NCI-H2081 treated with DMSO at 0.1 percent for 48 hours (cell line): ENCODE data around the gene UBA5.

Source experiments
- DNase-seq: peaks from one replicate; lab custom pipeline; 2025; lab: John Stamatoyannopoulos, UW

Gene UBA5

DNA sequence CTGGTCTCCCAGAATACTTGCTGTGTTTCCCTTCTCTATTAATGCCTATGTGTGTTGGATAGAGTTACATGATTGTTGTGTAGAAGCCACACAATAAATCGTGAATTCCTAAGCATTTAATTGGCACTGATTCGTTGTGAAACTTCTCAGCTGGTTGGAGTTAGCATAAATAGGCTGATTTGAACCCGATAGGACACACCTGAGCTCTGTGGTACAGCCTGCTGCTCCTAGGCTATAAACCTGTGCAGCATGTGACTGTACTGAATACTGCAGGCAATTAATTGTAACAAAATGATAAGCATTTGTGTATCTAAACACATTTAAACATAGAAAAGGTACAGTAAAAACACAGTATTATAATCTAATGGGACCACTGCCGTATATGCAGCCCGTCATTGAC, 5.4 kb upstream of the UBA5 start:
- no peak for DNase-seq

DNA sequence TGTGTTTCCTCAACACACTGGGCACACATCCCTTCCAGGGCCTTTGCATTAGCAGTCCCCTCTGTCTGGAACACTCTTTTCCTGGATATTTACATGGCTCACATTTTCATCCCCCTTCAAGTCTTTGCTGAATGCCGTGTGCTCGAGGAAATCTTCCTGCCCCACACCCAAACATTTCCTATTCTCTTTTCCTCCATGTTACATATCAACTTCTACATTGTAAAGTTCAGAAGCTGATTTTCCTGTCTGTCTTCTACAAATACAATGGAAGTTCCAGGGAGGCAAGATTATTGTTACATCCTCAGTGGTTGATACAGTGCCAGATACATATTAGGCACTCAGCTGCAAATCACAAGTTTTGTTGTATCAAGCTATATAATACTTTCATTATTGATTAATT, 4.7 kb upstream of the UBA5 start:
- DNase-seq = no peak

DNA sequence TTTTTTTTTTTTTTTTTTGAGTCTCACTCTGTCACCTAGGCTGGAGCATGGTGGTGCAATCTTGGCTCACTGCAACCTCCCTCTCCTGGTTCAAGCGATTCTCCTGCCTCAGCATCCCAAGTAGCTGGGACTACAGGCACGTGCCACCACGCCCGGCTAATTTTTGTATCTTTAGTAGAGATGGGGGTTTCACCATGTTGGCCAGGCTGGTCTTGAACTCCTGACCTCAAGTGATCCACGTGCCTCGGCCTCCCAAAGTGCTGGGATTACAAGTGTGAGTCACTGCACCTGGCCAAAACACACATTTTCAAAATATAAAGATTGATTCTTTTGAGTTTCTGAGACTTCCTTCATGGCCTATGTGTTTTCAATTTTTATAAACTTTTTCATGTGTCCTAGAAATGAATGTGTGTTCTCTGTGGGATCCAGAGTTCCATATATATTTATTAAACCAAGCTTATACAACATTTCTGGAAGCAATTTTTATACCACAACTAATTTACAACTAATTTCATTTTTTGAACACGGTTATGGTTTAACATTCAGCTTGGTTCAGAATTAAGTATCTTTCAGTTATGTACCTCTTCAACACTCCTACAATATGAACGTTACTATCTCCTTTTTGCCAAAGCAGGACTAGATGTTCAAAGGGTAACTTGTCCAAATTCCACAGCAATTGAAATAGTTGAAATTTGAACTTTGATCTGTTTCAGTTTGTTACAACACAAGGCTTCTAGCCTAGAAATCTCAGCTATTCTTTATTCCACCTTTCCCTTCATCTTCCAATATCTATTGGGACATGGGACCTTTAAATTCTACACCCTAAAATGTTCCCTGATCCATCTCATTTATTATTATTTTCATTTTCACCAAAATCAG, 2.0 kb upstream of the UBA5 start:
- DNase-seq = no peak

DNA sequence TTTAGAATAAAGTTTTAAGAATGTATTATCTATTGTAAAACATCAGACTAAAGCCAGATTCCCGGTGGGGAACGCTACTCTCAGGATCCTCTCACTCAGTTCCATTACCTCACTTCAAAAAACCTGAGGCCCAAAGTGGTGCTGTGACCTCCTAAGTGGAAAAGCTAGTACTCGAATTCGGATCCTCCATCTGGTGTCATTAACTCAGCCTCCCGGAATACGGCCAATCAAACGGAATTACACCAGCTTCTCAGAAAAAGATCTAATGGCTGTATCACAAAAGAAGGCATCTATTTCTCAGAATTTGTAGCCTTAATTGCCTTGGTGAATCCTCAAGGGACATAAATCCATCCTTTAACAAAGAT, 1.1 kb upstream of the UBA5 start:
- DNase-seq = no peak

DNA sequence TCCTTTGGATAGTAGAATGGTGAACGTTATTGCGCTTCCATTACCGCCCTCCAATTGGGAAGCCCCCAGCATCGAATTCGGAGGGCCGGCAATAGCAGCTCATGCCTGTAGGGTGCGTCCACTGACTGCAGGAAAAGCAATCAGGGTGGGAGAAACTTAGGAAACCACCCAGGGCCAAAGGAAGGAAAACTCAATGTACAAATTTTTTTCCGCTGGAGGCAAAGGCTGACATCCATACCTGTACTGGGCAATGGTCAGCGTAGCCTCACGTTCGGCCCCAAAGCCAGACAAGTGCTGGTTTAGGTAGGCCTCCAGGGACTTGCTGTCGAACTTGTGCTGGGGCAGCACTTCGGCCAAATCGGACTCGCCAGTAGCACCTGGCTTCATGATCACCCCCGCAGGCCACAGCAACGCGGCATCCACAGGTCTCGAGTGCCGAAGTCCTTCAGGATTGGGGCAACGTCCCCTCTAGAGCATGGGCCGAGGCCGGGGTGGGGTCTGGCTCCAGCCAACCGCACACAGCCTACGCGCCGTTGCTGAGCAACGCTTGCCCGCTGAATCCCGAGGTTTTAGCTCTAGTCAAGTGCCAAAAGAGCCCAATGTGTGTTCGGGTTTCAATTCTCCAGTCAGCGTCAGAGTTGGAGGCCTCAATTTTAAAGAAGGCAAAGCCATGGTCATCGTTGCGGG, 621 bp upstream of the UBA5 start, which contains the start of gene ACAD11:
Gene ACAD11, minus strand, starts transcription at position 445 of the 687 bp plus-strand sequence. Its CDS starts 58 bp downstream, at position 387.
- DNase-seq = peak; percentile 49

DNA sequence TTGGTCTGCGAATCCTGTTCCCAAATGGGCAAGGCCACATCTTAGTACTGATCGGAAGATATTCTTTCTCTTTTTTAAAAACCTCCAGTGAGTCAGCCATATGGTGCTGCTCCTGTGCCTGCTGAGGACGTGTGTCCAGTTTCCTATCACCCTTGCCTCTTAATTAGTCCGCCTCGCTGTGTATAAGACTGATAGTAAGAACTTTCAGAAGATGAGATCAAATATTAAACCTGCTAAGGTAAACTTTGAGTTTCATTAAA, 612 bp downstream of the UBA5 start:
- no peak for DNase-seq

DNA sequence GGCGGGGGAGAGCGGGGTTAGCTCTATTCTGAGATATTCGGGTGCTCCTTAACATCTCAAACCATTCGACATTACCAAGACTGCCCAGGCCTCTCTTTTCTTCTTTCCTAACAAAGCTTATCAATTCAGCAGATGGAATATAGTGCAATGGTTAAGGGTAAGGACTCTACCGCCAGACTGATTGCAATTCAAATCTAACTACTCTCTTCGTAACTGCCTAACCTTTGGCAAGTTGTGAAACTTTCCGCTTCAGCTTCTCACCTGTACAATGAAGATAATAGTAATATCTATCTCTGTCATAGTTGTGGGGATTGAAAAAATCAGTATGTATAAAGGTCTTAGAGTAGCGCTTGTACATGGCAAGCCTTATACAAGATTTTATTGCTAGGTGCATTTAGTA, 972 bp downstream of the UBA5 start:
- no peak for DNase-seq

DNA sequence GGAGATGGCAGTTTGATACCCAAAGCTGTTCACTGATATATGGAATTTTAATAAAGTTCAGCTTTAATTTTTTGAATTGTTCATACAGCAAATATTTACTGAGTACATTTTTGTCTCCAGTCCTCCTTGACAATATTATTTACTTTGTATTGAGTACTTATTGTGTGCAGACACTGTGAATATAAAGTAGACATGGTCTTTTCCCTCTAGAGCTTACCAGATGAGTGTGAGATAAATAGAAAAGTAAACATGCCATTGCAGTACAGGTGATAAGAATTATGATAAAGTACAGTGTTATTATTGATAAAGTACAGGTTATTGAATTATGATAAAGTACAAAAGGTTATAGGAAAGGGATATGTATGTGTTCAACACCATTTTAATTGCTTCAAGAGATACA, 2.1 kb downstream of the UBA5 start:
- no peak for DNase-seq

DNA sequence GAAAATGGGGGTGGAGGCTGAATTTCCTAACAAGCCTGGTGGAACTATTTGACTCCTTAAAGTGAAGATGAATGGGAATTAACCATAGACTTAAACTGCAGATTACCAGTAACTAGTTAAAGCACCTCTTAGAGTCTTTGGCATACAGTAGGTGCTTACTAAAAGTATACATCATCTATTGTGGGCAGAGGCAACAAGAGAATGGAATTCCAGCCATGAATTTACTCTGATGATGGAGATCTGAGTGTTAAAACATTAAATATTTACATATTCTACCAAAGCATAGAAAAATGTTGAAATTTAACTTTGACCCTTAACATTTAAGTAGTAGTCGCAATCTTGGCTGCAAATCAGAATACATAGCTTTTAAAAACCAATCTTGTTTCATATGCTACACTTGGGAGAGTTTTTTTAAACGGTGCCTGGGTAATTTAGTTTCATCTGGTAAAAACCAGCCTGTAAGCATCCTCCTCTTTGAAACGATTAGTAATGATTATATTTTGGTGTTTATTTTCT, 5.2 kb downstream of the UBA5 start:
- DNase-seq = no peak

DNA sequence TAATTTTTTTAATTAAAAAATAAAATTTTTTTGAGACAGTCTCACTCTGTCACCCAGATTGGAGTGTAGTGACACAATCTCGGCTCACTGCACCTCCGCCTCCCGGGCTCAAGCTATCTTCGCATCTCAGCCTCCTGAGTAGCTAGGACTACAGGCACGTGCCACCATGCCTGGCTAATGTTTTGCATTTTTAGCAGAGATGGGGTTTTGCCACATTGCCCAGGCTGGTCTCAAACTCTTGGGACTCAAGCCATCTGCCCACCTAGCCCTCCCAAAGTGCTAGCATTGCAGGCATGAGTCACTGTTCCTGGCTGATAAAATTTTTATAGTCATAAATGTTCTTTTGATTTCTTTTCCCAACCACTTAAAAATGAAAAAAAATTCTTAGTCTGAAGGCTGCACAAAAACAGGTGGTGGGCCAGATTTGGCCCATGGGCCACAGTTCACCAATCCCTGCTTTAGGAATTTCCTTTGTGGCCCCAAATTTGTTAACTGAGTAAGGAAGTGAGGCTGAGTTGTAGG, 9.2 kb downstream of the UBA5 start:
- DNase-seq = no peak

DNA sequence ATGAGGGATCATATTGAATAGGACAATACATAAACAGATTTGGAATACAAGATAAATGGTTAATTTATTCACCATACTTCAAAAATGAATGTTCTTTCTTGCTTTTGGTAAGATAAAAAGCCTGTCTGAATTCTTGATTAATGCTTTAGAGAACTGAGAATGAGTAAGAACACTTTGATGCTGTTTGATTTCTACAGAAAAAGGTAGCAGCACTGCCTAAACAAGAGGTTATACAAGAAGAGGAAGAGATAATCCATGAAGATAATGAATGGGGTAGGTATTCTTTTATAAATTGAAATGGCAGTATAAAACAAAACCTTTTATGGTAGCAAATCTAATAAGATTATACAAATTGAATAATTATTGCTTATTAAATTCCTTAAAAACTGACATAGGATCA, 15.3 kb downstream of the UBA5 start:
- DNase-seq = no peak

DNA sequence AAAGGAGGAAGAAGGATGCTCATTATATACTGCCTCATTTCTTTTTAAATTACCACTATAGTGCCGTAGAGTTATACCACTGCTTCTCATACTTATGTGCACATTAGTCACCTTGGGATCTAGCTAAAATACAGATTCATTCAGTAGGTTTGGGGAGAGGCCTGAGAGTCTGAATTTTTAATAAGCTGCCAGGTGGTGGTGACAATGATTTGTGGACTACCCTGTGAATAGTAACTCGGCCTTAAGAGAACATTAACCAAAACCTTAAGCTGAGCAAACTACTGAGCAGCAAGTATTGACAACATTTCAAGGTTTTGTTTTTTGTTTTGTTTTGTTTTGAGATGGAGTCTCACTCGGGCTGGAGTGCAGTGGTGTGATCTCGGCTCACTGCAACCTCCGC, 19.8 kb downstream of the UBA5 start:
- no peak for DNase-seq

DNA sequence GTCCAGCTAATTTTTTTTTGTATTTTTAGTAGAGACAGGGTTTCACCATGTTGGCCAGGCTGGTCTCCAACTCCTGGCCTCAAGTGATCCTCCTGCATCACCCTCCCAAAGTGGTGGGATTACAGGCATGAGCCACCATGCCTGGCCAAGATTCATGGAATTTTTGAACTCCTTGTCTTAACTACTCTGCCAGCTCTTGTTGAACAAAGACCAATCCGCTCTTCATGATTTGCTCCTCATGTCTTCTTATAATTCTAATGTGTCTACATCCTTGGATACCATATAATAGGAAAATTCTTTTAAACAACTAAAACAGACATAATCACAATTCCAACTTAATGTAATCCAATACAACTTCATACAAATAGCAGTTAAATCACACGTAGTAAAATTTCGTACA, 21.3 kb downstream of the UBA5 start:
- DNase-seq = no peak

DNA sequence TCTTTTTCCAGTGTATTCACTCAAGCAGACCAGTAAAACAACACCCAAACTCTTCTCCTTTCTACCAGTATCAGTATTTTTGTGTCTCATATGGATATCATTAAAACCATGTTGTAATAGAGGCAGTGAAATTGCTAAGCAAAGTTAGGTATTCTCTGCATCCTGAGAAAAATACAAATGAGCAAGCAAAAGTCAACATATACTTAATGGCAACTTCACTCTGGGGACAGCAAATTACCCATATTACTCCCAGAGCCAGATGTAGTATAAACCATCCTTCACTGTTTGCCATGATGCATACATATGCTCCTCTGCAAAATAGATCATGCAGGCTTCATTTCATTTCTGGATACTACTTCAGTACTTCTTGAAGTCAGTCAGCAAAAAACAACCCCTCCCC, 22.1 kb downstream of the UBA5 start:
- no peak for DNase-seq

DNA sequence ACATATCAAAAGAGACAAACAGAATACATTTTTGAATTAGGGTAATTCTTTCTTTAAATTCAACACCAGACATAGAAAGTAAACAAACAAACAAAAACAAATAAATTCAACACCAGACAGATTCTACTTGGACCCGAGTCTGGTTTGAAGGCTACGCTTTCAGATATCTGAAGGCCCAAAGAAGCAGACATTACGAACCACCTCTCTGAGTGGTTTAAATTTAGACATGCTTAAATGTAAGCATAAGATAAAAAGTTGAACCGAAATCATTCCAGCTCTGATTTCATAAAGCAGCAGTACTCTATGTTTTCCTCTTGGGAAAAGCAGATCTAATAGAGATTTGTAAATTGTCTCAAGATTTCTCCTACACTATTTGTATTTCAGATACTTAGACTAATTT, 29.9 kb downstream of the UBA5 start:
- DNase-seq = no peak

DNA sequence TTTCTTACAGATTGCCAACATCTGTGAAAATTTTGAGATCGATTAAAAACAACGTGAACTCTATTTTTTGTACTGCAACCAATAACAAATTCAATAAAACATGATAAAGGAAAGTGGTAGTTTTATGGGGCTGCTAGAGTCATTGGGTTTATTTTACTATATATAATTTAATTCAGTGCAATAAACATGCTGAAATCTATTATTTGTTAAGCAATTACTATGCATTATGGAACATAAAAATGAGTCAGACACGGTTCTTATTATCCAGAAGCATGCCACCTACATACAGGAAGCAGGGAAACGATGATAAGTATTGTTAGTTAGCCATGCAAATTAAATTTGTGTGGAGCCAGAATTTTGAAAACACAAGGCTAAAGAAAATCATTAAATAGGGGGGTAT, 34.9 kb downstream of the UBA5 start:
- DNase-seq = peak; percentile 20

DNA sequence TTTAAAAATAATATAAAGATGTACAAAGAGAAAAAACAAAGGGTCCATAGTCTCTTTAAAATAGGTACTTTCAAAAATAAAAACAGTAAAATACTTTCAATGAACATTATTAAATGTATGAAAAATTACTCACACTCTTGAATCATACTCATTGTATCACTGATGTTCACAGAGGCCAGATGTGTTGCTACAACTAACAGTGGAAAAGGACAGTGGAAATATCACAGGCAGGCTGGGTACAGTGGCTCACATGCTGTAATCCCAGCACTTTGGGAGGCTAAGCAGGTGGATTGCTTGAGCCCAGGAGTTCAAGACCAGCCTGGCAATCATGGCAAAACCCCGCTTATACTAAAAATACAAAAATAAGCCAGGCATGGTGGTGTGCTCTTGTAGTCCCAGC, 35.3 kb downstream of the UBA5 start:
- no peak for DNase-seq

DNA sequence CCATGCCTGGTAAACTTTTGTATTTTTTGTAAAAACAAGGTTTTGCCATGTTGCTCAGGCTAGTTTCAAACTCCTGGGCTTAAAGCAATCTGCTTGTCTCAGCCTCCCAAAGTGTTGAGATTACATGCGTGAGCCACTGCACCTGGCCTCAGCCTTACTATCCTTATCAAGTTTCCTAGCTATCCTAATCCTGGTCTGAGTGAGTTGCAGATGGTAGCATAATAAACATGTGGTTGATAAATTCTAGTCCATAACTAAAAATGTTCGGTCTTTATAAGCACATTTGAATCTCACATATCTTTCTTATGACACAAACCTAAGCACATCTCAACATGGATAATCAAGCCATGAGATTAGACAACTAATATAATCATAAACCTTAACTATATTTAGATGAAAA, 43.6 kb downstream of the UBA5 start:
- DNase-seq = no peak

DNA sequence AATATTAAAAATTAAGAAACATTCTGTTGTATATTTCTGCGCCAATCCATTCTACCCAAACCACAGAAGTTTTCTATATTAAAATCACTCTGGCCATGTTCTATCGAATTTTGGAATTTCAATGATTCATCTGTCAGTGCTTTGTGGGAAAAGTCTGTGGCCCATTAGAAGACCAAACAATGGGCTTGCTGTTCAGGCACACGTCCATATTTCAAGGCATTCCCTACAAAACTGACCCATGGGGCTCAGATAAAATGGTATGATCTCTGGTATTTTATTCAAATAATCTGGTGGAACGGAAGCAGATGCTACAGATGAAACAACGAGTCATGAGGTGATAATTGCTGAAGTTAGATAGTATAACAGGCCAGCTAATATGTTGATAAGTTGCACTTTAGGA, 49.6 kb downstream of the UBA5 start:
- no peak for DNase-seq

DNA sequence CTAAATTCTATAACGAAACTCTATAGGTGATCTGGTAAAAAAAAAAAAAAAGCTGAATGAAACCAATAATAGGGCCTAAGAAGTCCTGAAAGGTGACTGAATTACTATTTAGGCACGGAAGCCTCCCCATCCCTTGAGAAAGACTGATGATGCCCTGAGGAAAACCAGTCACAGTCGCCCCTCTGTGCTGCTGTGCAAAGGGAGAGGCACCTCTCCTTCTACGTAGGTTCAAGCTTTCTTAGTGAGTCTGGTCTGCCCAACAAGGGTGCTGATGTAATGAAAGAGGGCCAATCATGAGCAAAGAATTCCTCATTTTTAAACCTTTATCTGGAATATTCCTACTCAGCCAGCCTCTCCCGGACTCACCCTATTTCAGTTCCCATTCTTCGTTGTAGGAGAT, 50.2 kb downstream of the UBA5 start:
- DNase-seq = no peak

DNA sequence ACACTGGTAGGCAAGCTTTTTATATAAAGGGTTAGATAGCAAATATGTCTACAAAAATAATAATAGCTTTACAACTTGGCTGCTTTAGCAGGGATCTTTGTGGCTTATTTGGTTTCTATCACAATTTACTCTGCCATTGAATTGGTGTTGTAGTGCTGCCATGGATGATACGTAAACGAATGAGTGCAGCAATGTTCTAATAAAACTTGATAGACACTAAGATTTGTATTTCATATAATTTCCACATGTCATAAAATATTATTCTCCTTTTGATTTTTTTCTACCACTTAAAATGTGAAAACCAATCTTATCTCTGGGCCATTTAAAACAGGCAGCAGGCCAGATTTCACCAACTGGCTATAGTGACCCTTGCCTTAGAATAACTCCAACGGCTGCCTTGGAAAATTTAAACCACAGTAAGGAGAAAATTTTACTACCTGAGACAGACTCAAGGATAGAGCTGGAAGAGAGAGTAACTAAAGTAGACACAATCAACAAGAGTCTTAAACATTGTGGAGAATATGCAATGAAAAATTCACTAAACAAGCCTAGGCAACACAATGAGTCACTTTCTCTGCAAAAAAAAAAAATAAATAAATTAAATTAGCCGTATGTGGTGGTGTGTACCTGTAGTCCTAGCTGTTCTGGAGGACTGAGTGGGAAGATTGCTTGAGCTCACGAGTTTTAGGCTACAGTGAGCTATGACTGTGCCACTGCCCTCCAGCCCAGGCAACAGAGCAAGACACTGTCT, 54.0 kb downstream of the UBA5 start:
- no peak for DNase-seq

DNA sequence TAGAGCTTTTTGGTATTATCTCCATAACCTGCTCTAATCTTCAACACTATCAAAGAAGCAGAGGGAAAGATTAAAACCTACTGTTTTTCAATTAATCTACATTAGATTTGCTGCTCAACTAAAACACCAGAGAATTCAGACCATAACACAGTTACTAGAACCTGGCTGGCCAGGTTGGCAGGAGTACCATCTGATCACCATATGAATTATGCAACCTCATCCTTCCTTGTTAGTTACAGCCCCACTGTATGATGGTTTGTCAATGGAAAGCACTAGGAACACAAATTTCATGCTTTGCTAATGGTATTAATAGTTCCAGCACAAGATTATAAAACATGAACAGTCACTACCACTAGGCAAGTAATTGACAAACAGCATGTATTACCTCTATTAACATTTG, 56.2 kb downstream of the UBA5 start:
- no peak for DNase-seq

DNA sequence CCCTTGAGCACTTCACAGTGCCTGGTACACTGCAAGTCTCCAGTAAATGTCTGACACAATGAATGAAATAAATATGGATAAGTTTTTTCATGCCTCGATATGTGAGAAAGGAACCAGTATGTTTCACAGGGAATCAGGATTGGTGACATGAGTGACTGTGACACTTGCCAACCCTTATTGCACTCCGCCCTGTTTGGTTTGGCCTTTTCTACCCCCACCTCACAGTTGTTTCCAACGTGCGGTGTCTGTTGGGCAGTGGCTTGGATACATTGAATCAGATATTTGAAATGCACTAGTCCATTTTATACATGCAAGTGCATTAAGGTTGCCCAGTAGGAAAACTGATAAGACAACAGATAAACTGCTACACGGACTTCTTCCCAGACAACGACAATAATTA, 60.1 kb downstream of the UBA5 start:
- no peak for DNase-seq
